ENCODE results near the gene MAPKAP1.

Gene MAPKAP1

GRCh38 chr9:125674981-125675973 lies 31.7 kb downstream of the MAPKAP1 start:
- peak in 1 of 2 donors; percentile 19 for DNase-seq

- DNase-seq: peak in 1 of 2 donors; percentile 59
Measured at GRCh38 chr9:125672876-125673275, 34.1 kb downstream of the MAPKAP1 start.

- peak; percentile 49 to 66 for DNase-seq
Measured at GRCh38 chr9:125663127-125663526, 43.9 kb downstream of the MAPKAP1 start.

GRCh38 chr9:125660557-125660956 lies 46.5 kb downstream of the MAPKAP1 start:
- DNase-seq: no peak

- peak; percentile 41 to 55 for DNase-seq
Measured at GRCh38 chr9:125659954-125660353, 47.1 kb downstream of the MAPKAP1 start.

GRCh38 chr9:125659201-125659840 lies 47.7 kb downstream of the MAPKAP1 start:
- DNase-seq: no peak

- DNase-seq: no peak
Measured at GRCh38 chr9:125656560-125656959, 50.4 kb downstream of the MAPKAP1 start.

GRCh38 chr9:125655691-125656410 lies 51.2 kb downstream of the MAPKAP1 start:
- DNase-seq: no peak

GRCh38 chr9:125655066-125655633 lies 51.9 kb downstream of the MAPKAP1 start:
- no peak for DNase-seq

- DNase-seq: no peak
Measured at GRCh38 chr9:125654121-125654520, 52.9 kb downstream of the MAPKAP1 start.

- no peak for DNase-seq
Measured at GRCh38 chr9:125653325-125653724, 53.7 kb downstream of the MAPKAP1 start.

- peak; percentile 80 to 94 for DNase-seq
Measured at GRCh38 chr9:125652759-125653158, 54.2 kb downstream of the MAPKAP1 start.

GRCh38 chr9:125652233-125652594 lies 54.8 kb downstream of the MAPKAP1 start:
- DNase-seq: peak in 1 of 2 donors; percentile 35

- peak; percentile 28 to 52 for DNase-seq
Measured at GRCh38 chr9:125651576-125652232, 55.3 kb downstream of the MAPKAP1 start.

GRCh38 chr9:125650271-125650737 lies 56.7 kb downstream of the MAPKAP1 start:
- peak; percentile 90 to 95 for DNase-seq

- DNase-seq: no peak
Measured at GRCh38 chr9:125649826-125650225, 57.2 kb downstream of the MAPKAP1 start.

- DNase-seq: peak; percentile 85 to 94
Measured at GRCh38 chr9:125649315-125649714, 57.7 kb downstream of the MAPKAP1 start.

- DNase-seq: no peak
Measured at GRCh38 chr9:125648294-125648693, 58.7 kb downstream of the MAPKAP1 start.

GRCh38 chr9:125646621-125647100 lies 60.3 kb downstream of the MAPKAP1 start:
- peak in 1 of 2 donors; percentile 47 for DNase-seq

- peak; percentile 47 to 49 for DNase-seq
Measured at GRCh38 chr9:125646217-125646616, 60.8 kb downstream of the MAPKAP1 start.

- no peak for DNase-seq
Measured at GRCh38 chr9:125644819-125645507, 62.0 kb downstream of the MAPKAP1 start.

Measured in inflammatory macrophage treated with lipopolysaccharide for 1 hour (primary cell).